ENCODE measurements around the gene ABCD1.

Gene ABCD1

DNA sequence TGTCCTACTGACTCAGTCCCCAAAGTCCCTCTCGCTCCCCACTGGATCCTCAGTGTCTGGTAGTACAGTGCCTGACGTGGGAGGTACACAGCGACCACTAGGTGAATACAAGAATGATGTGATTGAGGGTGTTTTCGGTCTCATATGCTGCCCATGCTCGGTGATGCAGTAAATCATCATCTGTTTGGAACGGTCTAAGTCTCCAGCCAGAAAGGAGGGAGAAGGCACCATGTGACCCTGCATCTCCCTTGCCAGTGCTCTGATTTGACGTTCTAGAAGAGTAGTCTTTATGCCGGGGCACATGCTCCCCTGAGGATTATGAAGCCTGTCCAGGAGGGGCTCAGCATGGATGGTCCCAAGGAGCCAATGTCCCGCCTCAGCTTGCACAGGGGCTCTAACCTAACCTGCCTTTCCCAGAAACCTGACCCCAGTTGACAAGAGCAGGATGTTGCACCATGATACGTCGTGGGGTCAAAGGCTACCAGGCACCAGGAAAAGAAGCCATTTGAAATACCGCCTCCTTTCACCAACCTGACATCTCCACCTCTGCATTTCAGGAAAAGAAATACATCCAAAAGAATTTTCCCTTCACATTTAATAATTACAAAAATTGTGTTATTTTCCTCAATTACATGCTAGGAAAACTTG is 25.6 kb downstream of the ABCD1 start:
- Mint-ChIP-seq H3K27ac (peak overlapping the region; percentile 34), H3K4me1 (peaks cover 15% of the 10 kb centered on the region), H3K9me3 (peaks cover 72% of the 10 kb centered on the region), H3K27me3 (ENCODE audit: low read depth, poor library complexity) (peaks cover 4% of the 10 kb centered on the region), H3K36me3 (ENCODE audit: low read depth) (peaks cover 9% of the 10 kb centered on the region), H3K4me3 (no peak overlapping the region)
- TF ChIP-seq, protein P1, sequence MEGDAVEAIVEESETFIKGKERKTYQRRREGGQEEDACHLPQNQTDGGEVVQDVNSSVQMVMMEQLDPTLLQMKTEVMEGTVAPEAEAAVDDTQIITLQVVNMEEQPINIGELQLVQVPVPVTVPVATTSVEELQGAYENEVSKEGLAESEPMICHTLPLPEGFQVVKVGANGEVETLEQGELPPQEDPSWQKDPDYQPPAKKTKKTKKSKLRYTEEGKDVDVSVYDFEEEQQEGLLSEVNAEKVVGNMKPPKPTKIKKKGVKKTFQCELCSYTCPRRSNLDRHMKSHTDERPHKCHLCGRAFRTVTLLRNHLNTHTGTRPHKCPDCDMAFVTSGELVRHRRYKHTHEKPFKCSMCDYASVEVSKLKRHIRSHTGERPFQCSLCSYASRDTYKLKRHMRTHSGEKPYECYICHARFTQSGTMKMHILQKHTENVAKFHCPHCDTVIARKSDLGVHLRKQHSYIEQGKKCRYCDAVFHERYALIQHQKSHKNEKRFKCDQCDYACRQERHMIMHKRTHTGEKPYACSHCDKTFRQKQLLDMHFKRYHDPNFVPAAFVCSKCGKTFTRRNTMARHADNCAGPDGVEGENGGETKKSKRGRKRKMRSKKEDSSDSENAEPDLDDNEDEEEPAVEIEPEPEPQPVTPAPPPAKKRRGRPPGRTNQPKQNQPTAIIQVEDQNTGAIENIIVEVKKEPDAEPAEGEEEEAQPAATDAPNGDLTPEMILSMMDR (IDR thresholded peaks at IDR 0.05) = no peak
- no peak for DNase-seq

DNA sequence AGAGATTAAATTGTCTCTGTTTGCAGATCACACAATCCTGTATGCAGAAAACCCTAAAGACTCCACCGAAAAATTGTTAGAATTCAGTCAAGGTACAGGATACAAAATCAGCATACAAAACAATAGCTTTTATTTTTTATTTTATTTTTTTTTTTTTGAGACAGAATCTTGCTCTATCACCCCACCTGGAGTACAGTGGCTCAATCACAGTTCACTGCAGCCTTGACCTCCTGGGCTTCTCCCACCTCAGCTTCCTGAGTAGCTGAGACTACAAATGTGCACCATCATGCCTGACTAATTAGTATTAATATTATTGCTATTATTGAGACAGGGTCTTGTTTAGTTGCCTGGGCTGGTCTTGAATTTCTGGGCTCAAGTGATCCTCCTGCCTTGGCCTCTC is 30.5 kb downstream of the ABCD1 start:
- H3K27me3 Mint-ChIP-seq (ENCODE audit: low read depth, poor library complexity) = peaks cover 15% of the 10 kb centered on the region
- no peak for DNase-seq

DNA sequence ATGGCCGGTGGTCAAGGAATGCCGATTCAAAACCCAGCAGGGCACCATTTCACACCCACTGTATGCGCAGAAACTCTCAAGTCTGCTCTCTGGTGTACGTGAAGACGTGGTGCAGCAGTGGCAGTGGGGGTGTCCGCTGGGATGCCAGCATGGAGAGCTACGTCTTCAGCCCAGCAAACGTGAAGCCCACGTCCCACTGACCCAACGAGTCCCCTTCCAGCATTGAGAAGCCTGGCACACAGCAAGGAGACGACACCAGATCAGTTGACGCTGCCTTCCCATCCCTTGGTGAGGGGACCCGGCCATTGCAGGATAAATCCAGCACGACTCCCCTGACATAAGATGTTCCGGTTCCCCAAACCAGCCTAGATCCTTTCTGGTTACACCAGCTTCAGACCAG is 37.2 kb downstream of the ABCD1 start:
- peaks cover 56% of the 10 kb centered on the region for H3K9me3 Mint-ChIP-seq
- DNase-seq = no peak
- H3K4me1 Mint-ChIP-seq = peaks cover 7% of the 10 kb centered on the region
- no peak overlapping the region for H3K27ac Mint-ChIP-seq
- peaks cover 18% of the 10 kb centered on the region for H3K27me3 Mint-ChIP-seq (ENCODE audit: low read depth, poor library complexity)
- TF ChIP-seq, protein P1 (IDR thresholded peaks at IDR 0.05) = no peak
- no peaks in the 10 kb centered on the region for H3K36me3 Mint-ChIP-seq (ENCODE audit: low read depth)
- no peak overlapping the region for H3K4me3 Mint-ChIP-seq

More for the DNA sequence above, 30.5 kb downstream of the ABCD1 start:
- TF ChIP-seq, protein P1 (IDR thresholded peaks at IDR 0.05) = no peak
- Mint-ChIP-seq H3K9me3 (peaks cover 71% of the 10 kb centered on the region), H3K27ac (no peak overlapping the region), H3K4me1 (peaks cover 8% of the 10 kb centered on the region), H3K4me3 (no peak overlapping the region), H3K36me3 (ENCODE audit: low read depth) (no peaks in the 10 kb centered on the region)

DNA sequence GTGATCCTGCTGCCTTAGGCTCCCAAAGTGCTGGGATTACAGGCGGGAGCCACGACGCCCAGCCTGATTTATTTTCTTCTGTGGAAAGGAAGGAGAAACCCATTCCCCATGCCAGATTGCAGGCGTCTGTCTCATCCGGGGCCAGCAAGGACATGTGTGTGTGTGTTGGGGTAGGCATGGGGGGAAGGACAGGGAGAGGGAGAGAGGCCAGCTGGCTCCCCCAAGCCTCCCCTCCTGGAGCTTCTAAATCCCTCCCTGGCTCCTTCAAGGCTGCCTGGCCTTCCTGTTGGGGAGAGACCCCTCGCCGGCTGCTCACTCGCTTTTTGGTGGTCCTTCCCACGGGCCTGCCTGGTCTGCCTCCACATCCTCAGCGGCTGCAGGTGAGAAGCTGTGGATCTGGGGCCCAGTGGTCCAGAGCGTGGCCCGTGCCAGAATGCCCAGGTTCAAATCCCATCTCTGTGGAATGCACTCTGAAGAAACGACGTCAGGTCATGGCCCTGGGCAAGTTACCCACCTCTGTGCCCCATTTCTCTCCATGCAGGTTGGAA is 38.0 kb downstream of the ABCD1 start:
- no peak overlapping the region for H3K4me3 Mint-ChIP-seq
- DNase-seq = no peak
- H3K27me3 Mint-ChIP-seq (ENCODE audit: low read depth, poor library complexity) = peaks cover 12% of the 10 kb centered on the region
- TF ChIP-seq, protein P1 (IDR thresholded peaks at IDR 0.05) = no peak
- no peaks in the 10 kb centered on the region for H3K36me3 Mint-ChIP-seq (ENCODE audit: low read depth)
- peaks cover 49% of the 10 kb centered on the region for H3K9me3 Mint-ChIP-seq
- peaks cover 7% of the 10 kb centered on the region for H3K4me1 Mint-ChIP-seq
- no peak overlapping the region for H3K27ac Mint-ChIP-seq

DNA sequence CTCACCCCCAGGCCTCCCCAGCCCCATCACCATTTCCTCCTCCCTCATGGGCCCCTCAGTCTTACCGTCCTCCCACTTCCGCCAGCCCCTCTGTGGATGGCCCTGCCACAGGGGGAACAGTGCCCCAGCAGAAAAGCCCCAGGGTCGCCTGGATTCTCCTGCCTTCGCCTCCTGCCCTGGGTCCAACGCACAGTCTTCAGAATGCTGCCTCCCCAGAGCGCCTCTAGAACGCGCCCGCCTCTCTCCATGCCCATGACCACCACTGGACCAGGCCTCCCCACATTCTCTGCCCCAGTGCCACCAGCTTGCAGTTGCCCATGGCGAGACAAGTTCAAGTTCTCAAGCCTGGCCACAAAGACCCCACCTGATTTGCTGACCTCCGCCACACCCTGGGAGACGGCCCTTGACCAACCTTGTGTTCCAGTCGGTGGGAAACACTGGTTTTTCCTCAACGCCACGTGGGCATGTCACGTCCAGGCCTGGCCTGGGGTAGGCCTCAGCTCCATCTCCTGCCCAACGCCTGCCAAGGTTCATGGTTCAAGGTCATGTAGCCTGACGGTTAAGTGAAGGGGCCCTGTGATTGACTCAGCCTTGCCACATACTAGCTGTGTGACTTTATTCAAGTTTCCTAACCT is 38.8 kb downstream of the ABCD1 start:
- TF ChIP-seq, protein P1 (IDR thresholded peaks at IDR 0.05) = no peak
- Mint-ChIP-seq H3K27ac (no peak overlapping the region), H3K9me3 (peaks cover 46% of the 10 kb centered on the region), H3K27me3 (ENCODE audit: low read depth, poor library complexity) (peaks cover 11% of the 10 kb centered on the region), H3K4me3 (no peak overlapping the region), H3K4me1 (peaks cover 7% of the 10 kb centered on the region), H3K36me3 (ENCODE audit: low read depth) (no peaks in the 10 kb centered on the region)
- no peak for DNase-seq
